Sigmoid colon (tissue), 7 donors: ENCODE results near the gene OPCML. TPM values are rescaled to one million over a fixed set of nuclear protein-coding genes. Genes with fewer than 3 reads are reported as not detected.

ENCODE experiments used
- DNase-seq: peaks from one replicate; pipeline ENCODE4 v3.0.0-alpha.2; 2019
- H3K27ac ChIP-seq, 4 donors: fragments of 200-600 bp; sonication (generic); one replicate each; pipeline ENCODE4 v1.5.1; 2016 to 2019; ENCODE audit warnings: mild to moderate bottlenecking in 1 of 4
- H3K27me3 ChIP-seq, 3 donors: fragments of 200-600 bp; sonication (generic); one replicate each; pipeline ENCODE4 v1.5.1; 2019; ENCODE audit warnings: mild to moderate bottlenecking in 1 of 3
- H3K36me3 ChIP-seq, 4 donors: fragments of 200-600 bp; sonication (generic); one replicate each; pipeline ENCODE4 v1.5.1; 2016 to 2019
- H3K4me1 ChIP-seq, 4 donors: fragments of 200-600 bp; sonication (generic); one replicate each; pipeline ENCODE4 v1.5.1; 2017 to 2019
- H3K4me3 ChIP-seq, 4 donors: fragments of 200-600 bp; sonication (generic); one replicate each; pipeline ENCODE4 v1.5.1; 2017 to 2019; ENCODE audit warnings: mild to moderate bottlenecking in 2 of 4, moderate library complexity in 1 of 4
- H3K9me3 ChIP-seq, 4 donors: fragments of 200-600 bp in 3 of 4; sonication (generic) in 3 of 4; one replicate each; pipeline versions ENCODE4 v1.5.1 to v1.6.1; 2013 to 2019
- EP300 ChIP-seq, 4 donors: sonication (generic); formaldehyde crosslinking; IDR thresholded peaks; one replicate each; pipeline ENCODE4 v1.6.1; 2017; ENCODE audit warnings: antibody characterized with exemption in 4 of 4
- POLR2A ChIP-seq, 2 donors: fragments of 450-650 bp; IDR thresholded peaks; one replicate each; pipeline ENCODE4 v1.6.1; 2016; ENCODE audit warnings: antibody characterized with exemption in 2 of 2, mild to moderate bottlenecking in 2 of 2, moderate library complexity in 2 of 2
- POLR2AphosphoS5 ChIP-seq, 4 donors: sonication (generic); formaldehyde crosslinking; IDR thresholded peaks; one replicate each; pipeline ENCODE4 v1.6.1; 2017; ENCODE audit warnings: antibody characterized with exemption in 4 of 4
- WGBS, 2 donors: extraction: QIAGEN DNeasy Blood & Tissue Kit; methylation state at CpG; one replicate each; pipeline ENCODE4 v1.1.7; 2013; 5-methylcytosine and 5-hydroxymethylcytosine counted together
- intact Hi-C: fragments of 100-400 bp; cut with DNase I; formaldehyde crosslinking; loops from one replicate; pipeline ENCODE4 v1.15.1; 2023
- polyA plus RNA-seq, 3 donors: library from polyadenylated mRNA; stranded (reverse); fragments of 200-250 nt; gene quantifications; one replicate each; pipeline ENCODE4 v1.2.3, GENCODE V29; 2013
- total RNA-seq, 4 donors: library from RNA; depleted of rRNA; stranded (reverse); fragments of >200 nt; gene quantifications; one replicate each; pipeline ENCODE4 v1.1.0, GENCODE V29; 2016
- TF ChIP-seq, protein P1 (sequence below), 4 experiments: fragments of 450-650 bp in 3 of 4; fragments of 200-600 bp in 1 of 4; IDR thresholded peaks; one replicate each; pipeline ENCODE4 v1.5.1; 2016 to 2019; ENCODE audit warnings: antibody characterized with exemption in 4 of 4, mild to moderate bottlenecking in 3 of 4, moderate library complexity in 2 of 4
- donor health status: healthy with polysubstance abuse.
- donor health status: Bipolar disorder and iron deficiency.
- donor health status: healthy.

The OPCML gene
- total and polyA plus RNA-seq, 7 donors = under 0.01 to 0.14 (median 0.03) TPM; not detected in 4

DNA sequence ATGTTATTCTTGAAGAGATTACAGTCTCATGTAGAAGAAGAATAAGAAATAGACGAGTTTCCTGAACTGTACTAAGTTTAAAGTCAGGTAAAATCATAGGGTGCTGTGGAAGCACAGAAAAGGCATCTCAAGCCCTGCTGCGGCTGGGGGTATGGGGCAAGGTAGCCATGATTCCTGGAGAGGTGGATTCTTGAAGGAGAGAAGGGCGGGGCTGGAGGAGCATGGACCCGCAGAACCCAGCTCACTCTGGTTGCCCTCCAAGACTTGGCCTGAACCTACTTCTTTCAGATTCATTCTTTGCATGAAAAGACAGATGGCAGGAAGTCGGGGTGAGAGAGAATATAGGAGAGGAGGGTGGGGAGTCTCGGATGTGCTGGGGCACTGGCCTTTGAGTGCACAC, 57.8 kb downstream of the OPCML start:
- DNase-seq = no peak
- 66 to 81% methylated on average over 6 of the region's 6 CpGs for WGBS, 2 donors

GRCh38 chr11:133467686-133468085, 64.6 kb downstream of the OPCML start:
- 48 to 70% methylated on average over 1 of the region's 1 CpG for WGBS, 2 donors
- intact Hi-C loops = no loop called here
- H3K27me3 ChIP-seq = no peaks in the 10 kb centered on the region
- H3K4me3 ChIP-seq = no peak overlapping the region
- no peaks in the 10 kb centered on the region for H3K4me1 ChIP-seq
- no peak for TF ChIP-seq POLR2AphosphoS5 (IDR thresholded peaks at IDR 0.05)
- TF ChIP-seq, protein P1, sequence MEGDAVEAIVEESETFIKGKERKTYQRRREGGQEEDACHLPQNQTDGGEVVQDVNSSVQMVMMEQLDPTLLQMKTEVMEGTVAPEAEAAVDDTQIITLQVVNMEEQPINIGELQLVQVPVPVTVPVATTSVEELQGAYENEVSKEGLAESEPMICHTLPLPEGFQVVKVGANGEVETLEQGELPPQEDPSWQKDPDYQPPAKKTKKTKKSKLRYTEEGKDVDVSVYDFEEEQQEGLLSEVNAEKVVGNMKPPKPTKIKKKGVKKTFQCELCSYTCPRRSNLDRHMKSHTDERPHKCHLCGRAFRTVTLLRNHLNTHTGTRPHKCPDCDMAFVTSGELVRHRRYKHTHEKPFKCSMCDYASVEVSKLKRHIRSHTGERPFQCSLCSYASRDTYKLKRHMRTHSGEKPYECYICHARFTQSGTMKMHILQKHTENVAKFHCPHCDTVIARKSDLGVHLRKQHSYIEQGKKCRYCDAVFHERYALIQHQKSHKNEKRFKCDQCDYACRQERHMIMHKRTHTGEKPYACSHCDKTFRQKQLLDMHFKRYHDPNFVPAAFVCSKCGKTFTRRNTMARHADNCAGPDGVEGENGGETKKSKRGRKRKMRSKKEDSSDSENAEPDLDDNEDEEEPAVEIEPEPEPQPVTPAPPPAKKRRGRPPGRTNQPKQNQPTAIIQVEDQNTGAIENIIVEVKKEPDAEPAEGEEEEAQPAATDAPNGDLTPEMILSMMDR (IDR thresholded peaks at IDR 0.05) = no peak
- TF ChIP-seq POLR2A (IDR thresholded peaks at IDR 0.05) = no peak
- no peak for TF ChIP-seq EP300 (IDR thresholded peaks at IDR 0.05)
- no peaks in the 10 kb centered on the region for H3K9me3 ChIP-seq
- DNase-seq = no peak
- H3K27ac ChIP-seq = no peak overlapping the region
- no peaks in the 10 kb centered on the region for H3K36me3 ChIP-seq

More for the DNA sequence above, 57.8 kb downstream of the OPCML start:
- Histone ChIP-seq H3K27ac (no peak overlapping the region), H3K27me3 (no peaks in the 10 kb centered on the region), H3K4me1 (no peaks in the 10 kb centered on the region), H3K36me3 (no peaks in the 10 kb centered on the region), H3K4me3 (no peak overlapping the region), H3K9me3 (no peaks in the 10 kb centered on the region)
- intact Hi-C loops = no loop called here
- no peak for TF ChIP-seq POLR2A (IDR thresholded peaks at IDR 0.05)
- TF ChIP-seq EP300 (IDR thresholded peaks at IDR 0.05) = no peak
- TF ChIP-seq POLR2AphosphoS5 (IDR thresholded peaks at IDR 0.05) = no peak
- TF ChIP-seq, protein P1 (IDR thresholded peaks at IDR 0.05) = no peak

- Histone ChIP-seq H3K4me1 (no peaks in the 10 kb centered on the region), H3K9me3 (no peaks in the 10 kb centered on the region), H3K36me3 (no peaks in the 10 kb centered on the region), H3K27me3 (no peaks in the 10 kb centered on the region), H3K4me3 (no peak overlapping the region), H3K27ac (no peak overlapping the region)
- TF ChIP-seq EP300 (IDR thresholded peaks at IDR 0.05) (no peak), POLR2AphosphoS5 (IDR thresholded peaks at IDR 0.05) (no peak)
- TF ChIP-seq, protein P1 (IDR thresholded peaks at IDR 0.05) = no peak
- 75 to 76% methylated on average over 4 of the region's 4 CpGs for WGBS, 2 donors
- intact Hi-C loops = no loop called here
- no peak for DNase-seq
These were observed 89.0 kb downstream of the OPCML start for GRCh38 chr11:133443206-133443747.

GRCh38 chr11:133441964-133442660, 90.2 kb downstream of the OPCML start:
- Histone ChIP-seq H3K4me3 (no peak overlapping the region), H3K9me3 (no peaks in the 10 kb centered on the region), H3K4me1 (no peaks in the 10 kb centered on the region), H3K36me3 (no peaks in the 10 kb centered on the region), H3K27me3 (no peaks in the 10 kb centered on the region), H3K27ac (no peak overlapping the region)
- 59 to 79% methylated on average over 1 of the region's 1 CpG for WGBS, 2 donors
- DNase-seq = no peak
- intact Hi-C loops = no loop called here
- TF ChIP-seq, protein P1 (IDR thresholded peaks at IDR 0.05) = no peak
- TF ChIP-seq EP300 (IDR thresholded peaks at IDR 0.05) (no peak), POLR2AphosphoS5 (IDR thresholded peaks at IDR 0.05) (no peak), POLR2A (IDR thresholded peaks at IDR 0.05) (no peak)
